ENCODE results near the gene ACTL7B. TPM values are rescaled to one million over a fixed set of nuclear protein-coding genes. Genes with fewer than 3 reads are reported as not detected.

The ACTL7B gene
- total RNA-seq (ENCODE audit: low replicate concordance) = not detected in 2 replicates

GRCh38 chr9:108855888-108856287 lies at the start of gene ACTL7B:
ACTL7B (minus strand) TSS chr9:108855986; CDS start chr9:108855930, 56 bp downstream.

GRCh38 chr9:108861997-108862396 lies 6.2 kb upstream of the ACTL7B start, which contains the start of gene ACTL7A:
ACTL7A (plus strand) TSS chr9:108862266; CDS start chr9:108862323, 57 bp downstream.

Other genes starting within 250 kb of the ACTL7B start
- gene ACTL7A, start 6.3 kb upstream of the ACTL7B start, total RNA-seq (ENCODE audit: low replicate concordance) = not detected in 2 replicates
- gene ELP1, start 78.1 kb upstream of the ACTL7B start, total RNA-seq (ENCODE audit: low replicate concordance) = 22.0 and 26.2 TPM in 2 replicates
- 3.0 and 4.4 TPM in 2 replicates for gene ABITRAM, start 78.4 kb upstream of the ACTL7B start, total RNA-seq (ENCODE audit: low replicate concordance)
- gene CTNNAL1, start 157.5 kb upstream of the ACTL7B start, total RNA-seq (ENCODE audit: low replicate concordance) = 31.0 and 171 TPM in 2 replicates